SKM-1 (cell line): ENCODE measurements around the gene PRDM7.
"Not testable (repeated sequence)": the region's sequence is repeated elsewhere in the genome, so short reads cannot be mapped to it uniquely, and the experiment has no call there.

ENCODE experiments used
- DNase-seq: peaks from one replicate; lab custom pipeline; 2025; ENCODE audit not compliant: unreplicated experiment; lab: John Stamatoyannopoulos, UW

Gene PRDM7

GRCh38 chr16:90015586-90016338, 61.4 kb downstream of the PRDM7 start:
- no peak for DNase-seq

DNA sequence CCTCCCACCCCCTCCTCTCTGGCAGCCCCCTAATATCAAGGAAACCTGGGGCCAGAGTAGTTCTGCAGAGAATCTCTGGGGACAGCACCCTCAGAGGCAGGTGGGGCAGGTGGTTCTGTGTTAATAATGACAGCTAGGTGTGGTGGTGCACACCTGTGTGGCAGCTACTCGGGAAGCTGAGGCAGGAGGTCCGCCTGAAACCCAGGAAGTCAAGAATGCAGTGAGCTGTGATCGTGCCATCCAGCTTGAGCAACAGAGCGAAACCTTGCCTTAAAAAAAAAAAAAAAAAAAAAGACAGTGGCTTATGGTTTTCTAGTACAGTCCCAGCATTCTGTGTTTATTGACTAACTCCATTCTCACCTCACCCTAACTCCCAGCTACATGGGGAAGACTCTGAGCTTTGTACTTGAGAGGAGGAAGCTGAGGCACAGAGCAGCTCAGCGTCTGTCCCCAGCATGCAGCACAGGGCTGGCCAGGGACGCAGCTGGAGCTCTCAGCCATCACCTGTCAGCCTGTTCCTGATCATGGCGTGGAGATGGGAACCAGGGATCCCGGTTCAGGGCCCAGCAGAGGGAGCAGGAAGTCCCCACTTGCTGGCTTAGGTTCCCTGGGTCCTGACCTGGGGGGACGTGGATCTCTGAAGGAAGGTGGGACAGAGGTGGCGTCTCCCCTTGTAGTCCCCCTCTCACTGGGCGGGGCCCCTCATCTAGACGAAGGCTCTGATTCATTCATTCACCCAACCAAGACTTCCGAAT, 64.0 kb downstream of the PRDM7 start:
- DNase-seq, result no peak

DNA sequence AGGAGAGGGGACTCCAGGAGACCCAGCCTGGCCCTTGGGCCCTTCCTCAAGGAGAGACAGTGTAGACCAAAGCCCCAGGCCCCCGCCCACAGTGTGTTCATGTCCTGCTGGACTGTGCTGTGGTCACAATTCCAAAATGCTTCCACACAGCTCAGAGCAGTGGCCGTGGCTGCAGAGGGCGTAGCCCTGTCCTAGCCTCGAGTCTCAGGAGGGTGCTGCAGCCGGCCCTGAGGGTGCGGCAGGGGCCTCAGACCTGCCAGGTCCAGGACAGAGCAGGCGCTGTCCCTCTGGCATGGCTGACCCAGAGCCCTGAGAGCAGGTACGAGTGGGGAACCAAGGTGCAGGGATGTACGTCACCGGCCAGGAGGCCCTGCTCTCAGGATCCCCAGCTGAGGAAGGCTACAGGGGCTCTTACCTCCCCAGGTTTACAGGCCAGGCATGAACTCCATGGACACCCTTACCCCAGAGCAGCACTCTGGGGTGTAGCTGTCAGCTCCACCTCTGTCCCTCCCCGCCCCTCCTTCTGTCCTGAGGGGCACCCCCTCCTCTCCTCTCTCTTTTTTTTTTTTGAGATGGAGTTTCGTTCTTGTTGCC, 65.1 kb downstream of the PRDM7 start:
- DNase-seq, result no peak

DNA sequence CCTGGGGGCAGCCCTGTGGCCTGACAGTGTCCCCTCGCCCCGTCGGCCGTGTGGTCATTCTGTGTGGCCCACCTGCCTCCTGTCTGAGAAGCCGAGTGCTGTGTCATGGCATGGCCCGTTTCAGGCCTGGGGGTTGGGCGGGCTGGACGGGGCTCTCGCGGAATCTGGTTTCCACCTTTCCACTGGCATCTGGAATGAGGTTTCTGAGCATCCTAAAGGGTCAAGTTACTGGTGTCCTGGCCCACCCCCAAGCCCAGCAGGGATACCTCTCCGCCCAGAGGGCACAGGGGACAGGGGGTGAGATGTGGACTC, 65.7 kb downstream of the PRDM7 start:
- no peak for DNase-seq

- DNase-seq, result no peak
Measured at GRCh38 chr16:90010676-90011507, 66.2 kb downstream of the PRDM7 start.

- no peak for DNase-seq
Measured at GRCh38 chr16:90009172-90009899, 67.8 kb downstream of the PRDM7 start.

DNA sequence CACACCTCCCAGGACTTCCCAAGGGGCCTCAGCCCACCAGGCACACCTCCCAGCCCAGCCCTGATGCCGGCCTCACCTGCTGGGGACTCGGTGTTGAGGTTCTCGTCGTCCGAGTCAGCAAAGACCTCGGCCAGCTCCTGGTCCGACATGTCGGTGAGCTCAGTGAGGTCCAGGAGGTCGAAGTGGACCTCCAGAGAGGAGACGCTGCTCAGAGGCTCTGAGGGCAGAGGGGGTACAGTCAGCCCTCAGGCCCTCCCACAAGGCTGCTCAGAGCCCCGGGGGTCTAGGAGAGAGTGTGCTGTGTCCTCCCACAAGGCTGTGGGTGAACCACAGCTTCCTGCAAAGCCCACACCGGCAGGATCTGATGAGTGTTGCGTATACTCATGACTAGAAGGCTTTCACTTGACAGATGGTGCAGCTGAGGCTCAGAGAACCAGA, 68.4 kb downstream of the PRDM7 start:
- no peak for DNase-seq

- not testable (repeated sequence) for DNase-seq
Measured at GRCh38 chr16:90007635-90008234, 69.4 kb downstream of the PRDM7 start.

- DNase-seq, result no peak
Measured at GRCh38 chr16:90007015-90007414, 70.1 kb downstream of the PRDM7 start.
